GM18867 (cell line): ENCODE measurements around the gene MCM10.
"Not testable (repeated sequence)": the region's sequence is repeated elsewhere in the genome, so short reads cannot be mapped to it uniquely, and the experiment has no call there.

Experiments used
- ATAC-seq: cut with Tn5 transposase; IDR thresholded peaks from one replicate; pipeline ENCODE4 v1.9.1; 2021; ENCODE audit warnings: mild to moderate bottlenecking, moderate library complexity; ENCODE audit not compliant: unreplicated experiment

MCM10 gene

DNA sequence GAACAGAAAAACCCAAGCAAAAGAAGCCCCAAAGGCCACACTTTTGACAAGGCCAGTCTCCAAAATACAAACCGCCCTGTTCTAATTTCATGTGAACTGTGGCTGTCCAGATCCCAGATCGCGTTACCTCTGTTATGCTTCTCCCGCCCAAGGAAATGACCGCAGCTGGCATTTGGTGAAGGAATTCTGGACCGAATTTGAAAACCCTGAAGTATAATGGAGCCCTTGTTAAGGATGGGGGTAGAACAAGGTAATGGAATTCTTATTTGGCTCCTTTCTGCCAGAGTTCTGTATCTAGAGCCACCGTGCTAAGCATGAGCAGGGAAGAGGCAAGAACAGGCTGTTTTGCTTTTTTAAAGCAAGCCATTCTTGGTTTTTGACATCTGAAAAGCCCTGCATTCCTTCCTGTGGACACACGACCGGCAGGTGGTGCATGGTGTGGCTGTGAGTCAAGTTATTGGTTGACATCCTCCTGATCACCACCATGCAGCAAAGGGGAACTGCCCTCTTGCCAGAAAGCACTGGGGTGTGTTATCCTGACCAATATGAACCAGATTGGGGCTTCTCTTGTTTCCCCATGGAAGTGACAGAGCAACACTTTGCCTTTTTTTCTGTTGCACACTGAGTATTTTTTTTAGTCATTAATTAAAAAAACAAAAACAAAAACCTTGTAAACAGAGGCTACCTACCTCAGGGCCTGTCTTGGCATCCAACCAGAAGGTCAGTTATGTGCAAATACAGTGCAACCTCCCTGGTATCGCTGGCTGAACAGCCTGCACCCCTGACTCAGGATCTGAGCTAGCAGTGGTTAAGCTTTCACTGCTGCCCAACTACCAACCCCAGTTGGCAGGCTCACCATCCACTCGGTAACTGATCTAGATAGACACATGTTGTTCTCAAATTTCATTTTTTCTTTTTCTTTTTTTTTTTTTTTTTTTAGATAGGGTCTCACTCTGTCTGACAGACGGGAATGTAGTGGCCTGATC lies 58.6 kb downstream of the MCM10 start:
- peak; percentile 63 for ATAC-seq

DNA sequence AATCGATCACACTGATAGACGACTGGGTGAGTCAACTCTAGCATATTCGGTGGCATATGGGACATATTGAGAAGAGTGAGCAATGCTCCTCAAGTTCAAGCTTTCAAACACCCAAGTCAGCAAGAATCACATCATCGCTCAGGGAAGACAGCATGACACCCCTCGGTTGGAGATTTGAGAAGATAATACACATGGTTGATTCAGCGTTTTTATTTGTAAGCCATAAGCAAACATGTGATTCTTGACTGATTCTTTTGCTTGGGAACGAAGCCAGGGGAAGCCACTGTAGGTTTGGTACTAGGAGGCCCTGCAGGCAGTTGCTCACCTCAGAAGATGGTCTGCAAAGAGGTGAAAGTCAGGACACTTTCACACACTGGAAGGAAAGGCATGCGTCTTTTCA lies 60.2 kb downstream of the MCM10 start:
- ATAC-seq: no peak

- no peak for ATAC-seq
These were observed 60.8 kb downstream of the MCM10 start for GRCh38 chr10:13222151-13222550.

- ATAC-seq: no peak
These were observed 61.2 kb downstream of the MCM10 start for GRCh38 chr10:13222566-13222965.

GRCh38 chr10:13223241-13223640 lies 61.9 kb downstream of the MCM10 start:
- no peak for ATAC-seq

DNA sequence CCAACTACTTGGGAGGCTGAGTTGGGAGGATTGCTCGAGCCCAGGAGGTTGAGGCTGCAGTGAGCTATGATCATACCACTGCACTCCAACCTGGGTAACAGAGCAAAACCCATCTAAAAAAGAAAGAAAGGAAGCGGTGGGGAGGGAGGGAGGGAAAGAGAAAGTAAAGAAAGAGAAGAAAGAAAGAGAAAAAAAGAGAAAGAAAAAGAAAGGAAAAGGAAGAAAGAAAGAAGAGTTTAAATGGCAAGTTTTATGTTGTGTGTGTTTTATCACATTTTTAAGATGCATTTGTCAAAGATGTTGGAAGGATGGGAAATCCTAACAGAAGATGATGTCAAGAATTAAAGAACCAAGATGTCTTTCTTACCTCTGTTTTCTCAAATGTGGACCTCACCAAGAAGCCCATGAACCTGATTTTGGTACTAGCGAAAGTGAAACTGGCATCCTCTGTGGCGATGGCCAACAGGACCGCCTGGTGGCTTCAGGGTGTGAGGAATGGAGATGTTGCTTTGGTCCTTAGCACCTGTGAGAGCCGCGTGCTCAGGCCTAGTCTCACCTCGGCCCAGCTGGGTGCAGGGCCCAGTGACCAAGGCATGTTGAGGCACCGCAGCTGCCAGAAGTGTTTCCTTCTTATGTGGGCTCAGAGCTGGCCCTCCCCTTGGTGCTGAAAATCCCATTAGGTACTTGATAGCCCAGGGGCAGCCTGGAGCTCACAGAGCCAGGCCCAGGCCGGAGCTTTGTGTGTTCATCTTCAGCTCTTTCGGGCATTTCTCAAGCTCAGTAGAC lies 63.0 kb downstream of the MCM10 start:
- ATAC-seq: no peak

- ATAC-seq: no peak
These were observed 64.2 kb downstream of the MCM10 start for GRCh38 chr10:13225601-13226000.

GRCh38 chr10:13227031-13227430 lies 65.7 kb downstream of the MCM10 start:
- ATAC-seq: no peak

- no peak for ATAC-seq
These were observed 69.8 kb downstream of the MCM10 start for GRCh38 chr10:13231190-13231589.

DNA sequence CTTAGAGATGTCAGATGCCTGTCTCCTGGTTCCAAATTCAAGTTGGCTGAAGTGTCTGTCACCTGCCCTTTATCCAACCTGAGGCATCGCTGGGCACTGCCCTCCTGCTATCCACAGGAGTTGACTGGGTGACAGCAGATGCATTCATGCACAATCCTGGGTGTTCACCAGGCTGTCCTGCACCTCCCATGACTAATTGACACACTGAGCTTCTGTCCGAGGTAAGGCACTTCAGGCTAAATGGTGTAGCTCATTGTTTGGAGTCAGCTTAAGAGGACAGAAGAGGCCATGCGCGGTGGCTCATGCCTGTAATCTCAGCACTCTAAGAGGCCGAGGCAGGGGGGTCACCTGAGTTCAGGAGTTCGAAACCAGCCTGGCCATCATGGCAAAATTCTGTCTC lies 70.5 kb downstream of the MCM10 start:
- no peak for ATAC-seq

GRCh38 chr10:13233358-13233757 lies 72.0 kb downstream of the MCM10 start:
- no peak for ATAC-seq

DNA sequence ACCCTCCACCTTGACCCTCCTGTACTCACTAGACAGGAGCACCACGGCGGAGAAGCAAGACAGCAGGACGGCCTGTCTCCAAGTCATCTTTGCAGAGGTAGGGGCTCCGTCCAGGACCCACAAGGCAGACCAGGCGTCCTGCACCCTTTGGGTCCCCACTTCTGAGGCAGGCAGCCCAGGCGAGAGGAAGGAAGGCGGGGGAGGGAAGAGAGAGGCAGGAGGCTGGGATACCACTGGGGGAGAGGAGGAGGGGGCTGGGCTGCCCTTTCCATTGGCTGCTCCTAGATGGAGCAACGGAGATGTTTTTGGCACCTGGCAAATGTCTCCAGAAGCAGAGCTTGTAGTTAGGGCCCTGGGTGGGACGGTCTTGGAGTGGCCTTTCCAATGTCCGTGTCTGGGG lies 72.8 kb downstream of the MCM10 start, which contains the start of gene UCMA:
UCMA (minus strand) TSS at position 203 of the 400 bp plus-strand sequence; CDS start at position 87, 116 bp downstream.
- no peak for ATAC-seq

DNA sequence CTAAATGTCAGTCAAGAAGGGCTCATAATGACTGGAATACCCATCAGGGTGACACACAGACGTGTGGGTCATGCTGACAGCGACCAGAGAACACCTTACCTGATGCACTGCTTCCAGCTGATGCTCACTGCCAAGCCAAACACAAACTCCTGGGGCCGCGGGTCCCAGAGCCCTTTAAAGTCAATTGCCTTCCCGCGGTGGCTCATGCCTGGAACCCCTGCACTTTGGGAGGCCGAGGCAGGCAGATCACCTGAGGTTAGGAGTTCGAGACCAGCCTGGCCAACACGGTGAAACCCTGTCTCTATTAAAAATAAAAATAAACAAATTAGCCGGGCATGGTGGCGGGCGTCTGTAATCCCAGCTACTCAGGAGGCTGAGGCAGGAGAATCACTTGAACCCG lies 73.4 kb downstream of the MCM10 start:
- ATAC-seq: not testable (repeated sequence)

GRCh38 chr10:13236638-13237037 lies 75.3 kb downstream of the MCM10 start:
- ATAC-seq: no peak

DNA sequence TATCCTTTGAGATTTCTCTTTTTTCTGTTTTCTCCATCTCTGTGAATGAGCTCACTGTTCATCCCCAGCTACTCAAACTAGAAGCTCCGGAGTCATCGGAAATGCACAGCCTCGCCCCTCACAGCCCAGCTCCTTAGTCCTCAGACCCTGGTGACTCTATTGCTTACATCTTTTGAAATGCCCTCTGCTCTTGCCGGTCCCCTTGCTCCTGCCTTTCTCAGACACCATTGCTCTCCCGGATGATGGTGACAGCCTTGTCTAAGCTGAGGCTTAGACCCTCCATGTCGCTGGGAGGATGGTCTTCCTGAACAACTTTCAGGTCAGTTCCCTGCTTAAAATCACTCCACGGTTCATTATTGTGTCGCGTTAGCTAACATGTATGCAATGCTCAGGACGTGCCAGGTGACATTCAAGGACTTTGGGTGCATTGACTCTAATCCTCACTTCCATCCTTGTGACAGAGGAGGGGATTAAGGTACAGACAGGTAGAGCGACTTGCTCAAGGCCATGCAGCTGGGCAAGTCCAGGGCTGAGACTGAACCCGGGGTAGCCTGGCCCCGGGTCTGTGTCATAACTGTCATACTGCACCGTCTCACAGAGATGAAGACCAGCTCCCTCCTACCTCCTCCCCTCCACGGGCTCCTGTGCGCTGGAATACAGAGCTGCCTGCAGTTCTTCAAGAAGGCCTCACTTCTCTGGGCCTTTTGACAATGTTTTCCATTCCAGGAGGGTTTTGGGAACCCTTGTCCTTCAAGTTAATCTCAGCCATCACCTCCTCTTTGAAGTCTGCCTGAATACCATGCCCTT lies 77.1 kb downstream of the MCM10 start:
- no peak for ATAC-seq

DNA sequence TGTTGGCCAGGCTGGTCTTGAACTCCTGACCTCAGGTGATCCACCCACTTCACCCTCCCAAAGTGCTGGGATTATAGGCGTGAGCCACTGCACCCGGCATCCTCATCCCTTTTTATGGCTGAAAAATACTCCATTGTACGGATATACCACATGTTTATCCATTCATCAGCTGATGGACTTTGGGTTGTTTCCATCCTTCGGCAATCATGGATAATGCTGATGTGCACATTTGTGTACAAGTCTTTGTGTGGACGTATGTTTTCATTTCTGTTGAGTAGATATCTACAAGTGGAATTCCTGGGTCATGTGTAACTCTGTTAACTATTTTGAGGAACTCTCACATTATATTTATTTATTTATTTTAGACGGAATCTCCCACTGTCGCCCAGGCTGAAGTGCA lies 78.6 kb downstream of the MCM10 start:
- no peak for ATAC-seq

DNA sequence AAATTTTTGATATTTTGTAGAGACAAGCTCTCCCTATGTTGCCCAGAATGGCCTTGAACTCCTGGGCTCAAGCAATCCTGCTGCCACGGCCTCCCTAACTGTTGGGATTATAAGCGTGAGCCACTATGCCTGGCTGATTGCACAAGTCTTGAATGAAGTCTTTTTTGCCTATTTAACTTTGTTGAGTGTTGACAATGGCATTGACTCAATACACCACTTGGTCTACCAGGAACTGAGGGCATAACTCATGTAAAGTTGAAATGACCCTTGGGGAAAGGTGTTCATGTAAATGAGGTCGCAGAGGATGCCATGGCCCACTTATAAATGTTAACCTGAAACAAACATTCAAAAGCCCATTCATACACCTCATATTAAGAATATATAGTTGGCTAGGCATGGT lies 80.3 kb downstream of the MCM10 start:
- no peak for ATAC-seq

GRCh38 chr10:13242260-13242659 lies 80.9 kb downstream of the MCM10 start:
- ATAC-seq: not testable (repeated sequence)

DNA sequence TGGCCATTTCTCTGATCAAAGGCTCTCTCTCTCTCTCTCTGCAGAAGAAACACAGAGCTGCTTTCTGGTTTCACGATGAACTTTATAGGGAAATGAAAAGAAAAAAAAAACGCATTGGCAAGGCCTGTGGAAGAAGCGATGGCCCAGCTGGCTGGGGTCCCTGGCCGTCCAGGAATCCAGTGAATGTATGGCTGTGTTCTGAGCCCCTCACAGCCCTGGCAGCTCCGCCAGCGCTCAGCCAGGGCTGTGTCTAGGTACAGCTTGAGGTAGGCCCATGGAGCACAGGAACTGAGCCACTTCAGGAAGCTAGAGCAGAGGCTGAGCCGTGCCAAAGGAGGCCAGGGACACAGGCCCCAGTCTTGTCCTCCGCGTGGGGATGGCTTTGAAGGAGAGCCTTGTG lies 85.9 kb downstream of the MCM10 start:
- no peak for ATAC-seq

- ATAC-seq: no peak
These were observed 86.4 kb downstream of the MCM10 start for GRCh38 chr10:13247784-13248183.

DNA sequence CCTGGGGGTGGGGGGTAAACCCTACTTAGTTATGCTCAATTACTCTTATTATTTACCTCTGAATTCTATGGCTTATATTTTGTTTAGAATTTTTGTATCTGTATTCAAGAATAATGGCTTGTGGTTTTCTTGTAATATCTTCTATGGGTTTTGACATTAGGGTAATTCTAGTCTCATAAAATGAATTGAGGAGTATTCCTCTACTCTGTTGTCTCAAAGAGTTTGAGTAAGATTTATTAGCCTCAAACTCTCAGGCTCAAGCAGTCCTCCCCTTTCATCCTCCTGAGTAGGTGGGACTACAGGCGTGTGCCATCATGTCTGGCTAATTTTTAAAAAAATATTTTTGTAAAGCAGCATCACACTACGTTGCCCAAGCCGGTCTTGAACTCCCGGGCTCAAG lies 92.4 kb downstream of the MCM10 start:
- no peak for ATAC-seq
